Stimulated activated CD4-positive, alpha-beta T cell treated with anti-CD3 and anti-CD28 coated beads, Interleukin-1b, Interleukin-23, amount 100 ng/mL, for 1 hour (primary cell): ENCODE results near the gene KCNMB2.
"Not testable (repeated sequence)": the region's sequence is repeated elsewhere in the genome, so short reads cannot be mapped to it uniquely, and the experiment has no call there.

ENCODE experiments used
- DNase-seq, 2 donors: peaks; one replicate each; pipeline ENCODE4 v3.0.0-alpha.2; 2020; ENCODE audit warnings: low read depth in 2 of 2

The KCNMB2 gene

DNA sequence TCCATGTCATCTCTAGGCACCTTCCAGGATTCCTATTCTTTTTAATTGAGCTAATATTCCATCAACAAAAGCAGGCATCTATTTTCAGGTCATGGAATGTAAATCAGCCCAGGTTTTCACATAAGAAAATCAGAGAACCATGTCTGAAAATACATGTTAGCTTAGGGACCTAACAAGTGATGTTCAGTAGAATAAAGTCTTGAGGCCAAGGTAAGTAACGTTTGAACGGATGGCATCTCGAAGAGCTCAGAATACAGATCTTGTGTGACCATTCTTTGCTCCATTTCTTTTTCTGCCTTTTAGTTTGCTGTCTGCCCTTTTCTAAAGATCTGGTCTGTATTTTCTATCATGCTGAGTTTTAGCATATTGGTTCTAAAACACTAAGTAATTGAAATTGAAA, 16.5 kb upstream of the KCNMB2 start:
- DNase-seq: no peak

GRCh38 chr3:178520451-178520850, 15.8 kb upstream of the KCNMB2 start:
- no peak for DNase-seq

- no peak for DNase-seq
These were observed 13.8 kb upstream of the KCNMB2 start for GRCh38 chr3:178522200-178523052.

- no peak for DNase-seq
These were observed 11.0 kb upstream of the KCNMB2 start for GRCh38 chr3:178525251-178525650.

DNA sequence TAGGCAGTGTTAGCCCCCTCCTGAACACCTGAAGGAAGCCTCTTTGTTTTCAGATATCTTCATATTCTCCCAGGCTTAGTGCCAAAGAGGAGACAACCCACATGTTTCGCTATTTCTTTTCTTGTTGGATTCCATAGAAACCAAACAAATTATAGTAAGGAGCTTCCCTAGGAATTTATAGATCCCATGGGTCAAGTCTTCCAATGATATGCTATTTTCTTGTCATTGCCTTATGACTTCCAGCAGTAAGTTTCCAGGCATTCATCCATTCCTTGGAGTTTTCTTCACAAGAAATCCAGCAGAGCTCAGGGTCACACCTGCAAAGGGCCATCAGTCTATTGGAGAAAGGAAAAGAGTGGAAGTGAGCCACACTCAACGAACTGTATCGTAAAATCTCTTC, 9.9 kb upstream of the KCNMB2 start:
- no peak for DNase-seq

GRCh38 chr3:178527981-178528380, 8.3 kb upstream of the KCNMB2 start:
- no peak for DNase-seq

- DNase-seq: no peak
These were observed 6.5 kb upstream of the KCNMB2 start for GRCh38 chr3:178529606-178530225.

DNA sequence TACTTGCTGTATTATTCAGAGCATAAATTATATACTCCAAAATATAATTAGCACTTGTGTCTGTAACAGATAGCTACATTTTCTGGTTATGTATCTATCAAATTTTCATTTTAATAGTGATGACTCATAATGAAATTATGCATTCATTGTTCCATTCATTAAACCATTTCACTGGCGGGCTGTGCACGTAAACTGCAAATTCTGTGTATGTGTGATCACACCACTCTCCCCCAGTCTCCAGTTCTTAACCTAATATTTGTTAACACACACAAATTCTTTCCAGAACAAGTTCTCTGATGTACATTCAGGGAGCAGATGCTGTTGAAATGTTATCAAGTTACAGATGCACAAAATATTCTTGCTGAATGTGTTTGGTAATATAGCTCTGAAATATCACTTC, 3.8 kb upstream of the KCNMB2 start:
- no peak for DNase-seq

GRCh38 chr3:178537122-178537705, 978 bp downstream of the KCNMB2 start:
- no peak for DNase-seq

GRCh38 chr3:178538056-178538455, 1.8 kb downstream of the KCNMB2 start:
- DNase-seq: no peak

DNA sequence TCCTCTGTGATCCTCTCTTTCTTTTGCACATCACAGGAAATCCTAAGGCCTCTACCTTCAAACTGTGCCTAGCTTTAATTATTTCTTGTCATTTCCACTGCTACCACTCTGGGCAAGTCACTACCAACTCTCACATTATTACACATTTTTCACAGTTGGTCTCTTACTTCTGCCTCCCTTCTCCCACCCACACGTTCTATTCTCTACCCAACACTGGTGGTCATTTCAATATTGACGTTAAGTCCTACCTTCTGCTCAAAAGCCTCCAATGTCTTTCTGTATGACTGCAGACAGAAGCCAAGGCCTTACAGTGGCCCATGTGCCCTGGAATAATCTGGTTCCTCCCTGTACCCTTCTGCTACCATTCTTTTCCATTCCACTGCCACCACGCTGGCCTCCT, 3.9 kb downstream of the KCNMB2 start:
- DNase-seq: no peak

DNA sequence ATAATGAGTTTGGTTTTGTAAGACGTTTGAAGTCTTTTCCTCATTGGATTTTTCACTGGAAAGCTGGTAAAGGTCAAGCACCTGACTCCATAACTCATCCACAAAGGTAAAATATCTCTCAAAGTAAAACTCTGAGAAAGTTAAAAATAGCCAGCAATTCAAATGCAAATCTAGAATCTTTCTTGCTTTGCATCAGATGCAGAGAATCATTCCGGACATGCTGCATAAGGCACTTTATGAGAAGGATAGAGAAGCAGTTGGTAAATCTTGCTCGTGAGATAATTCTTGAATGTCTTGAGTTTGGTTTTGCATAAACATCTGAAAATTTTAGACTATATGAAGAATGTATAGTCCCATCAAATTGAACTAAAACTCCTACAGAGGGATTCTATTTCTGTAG, 9.1 kb downstream of the KCNMB2 start:
- DNase-seq: no peak

GRCh38 chr3:178546079-178546478, 9.8 kb downstream of the KCNMB2 start:
- no peak for DNase-seq

GRCh38 chr3:178549426-178549825, 13.2 kb downstream of the KCNMB2 start:
- DNase-seq: not testable (repeated sequence)

DNA sequence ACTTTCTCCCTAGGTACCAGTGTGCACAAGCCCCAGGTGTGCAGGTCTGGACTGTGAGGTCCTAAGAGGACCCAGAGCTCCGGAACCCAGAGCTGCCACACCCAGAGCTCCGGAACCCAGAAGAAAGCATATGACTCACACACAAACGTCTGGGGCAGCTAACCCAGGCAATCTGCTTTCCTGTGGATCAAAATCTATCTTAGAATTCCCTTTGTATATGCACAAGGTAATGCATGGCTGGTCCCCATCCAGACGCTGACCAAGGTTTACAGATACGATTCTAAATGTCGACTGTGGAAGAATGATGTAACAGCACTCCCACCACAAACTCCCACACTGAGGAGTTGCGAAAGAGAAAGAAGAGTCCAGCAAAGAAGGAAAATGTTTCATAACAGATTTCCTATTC, 15.7 kb downstream of the KCNMB2 start:
- DNase-seq: no peak

GRCh38 chr3:178558637-178559036, 22.4 kb downstream of the KCNMB2 start:
- no peak for DNase-seq

- no peak for DNase-seq
These were observed 24.5 kb downstream of the KCNMB2 start for GRCh38 chr3:178560759-178561158.

- no peak for DNase-seq
These were observed 25.0 kb downstream of the KCNMB2 start for GRCh38 chr3:178561239-178561638.

- DNase-seq: no peak
These were observed 26.1 kb downstream of the KCNMB2 start for GRCh38 chr3:178562143-178562946.

DNA sequence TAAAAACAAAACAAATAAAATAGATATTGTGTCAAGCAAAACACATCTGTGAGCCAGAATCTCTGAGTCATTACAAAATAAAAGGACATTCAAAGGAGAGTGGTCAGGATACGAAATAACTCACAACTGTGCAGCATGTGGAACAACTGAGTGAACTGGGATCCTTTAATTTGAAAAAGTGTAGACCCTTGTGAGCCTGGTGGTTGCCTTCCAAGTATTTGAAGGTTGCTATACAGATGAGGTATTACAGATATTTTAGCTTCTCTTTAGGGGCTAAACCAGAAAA, 26.7 kb downstream of the KCNMB2 start:
- DNase-seq: no peak

- DNase-seq: no peak
These were observed 31.4 kb downstream of the KCNMB2 start for GRCh38 chr3:178567611-178568010.

DNA sequence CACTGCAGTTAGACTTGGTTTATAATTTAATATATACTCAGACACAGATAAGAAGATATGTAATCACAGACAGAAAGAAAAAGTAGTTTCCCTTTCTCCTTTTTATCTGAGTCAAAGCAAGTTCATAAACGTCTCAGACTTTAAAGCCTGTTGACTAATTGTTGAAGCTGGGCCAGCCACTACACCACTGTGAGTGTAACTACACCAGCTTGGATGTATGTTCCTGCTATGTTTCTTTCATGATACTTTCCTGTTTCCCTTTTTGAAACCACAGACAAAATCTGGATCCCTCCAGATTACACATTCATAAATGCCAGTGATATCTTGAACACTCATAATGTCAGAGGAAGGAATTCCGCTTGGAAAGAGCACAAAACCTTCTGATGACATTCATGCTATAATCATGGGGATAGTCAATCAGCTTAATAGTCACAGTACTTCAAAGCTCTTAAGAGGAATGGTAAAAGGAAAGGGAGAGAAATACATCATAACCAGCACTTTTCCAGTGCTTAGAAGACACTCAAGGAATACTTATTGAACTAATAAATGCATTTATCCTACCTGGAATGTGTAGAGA, 32.0 kb downstream of the KCNMB2 start:
- DNase-seq: no peak
